ENCODE measurements around the gene INTS2.

DNA sequence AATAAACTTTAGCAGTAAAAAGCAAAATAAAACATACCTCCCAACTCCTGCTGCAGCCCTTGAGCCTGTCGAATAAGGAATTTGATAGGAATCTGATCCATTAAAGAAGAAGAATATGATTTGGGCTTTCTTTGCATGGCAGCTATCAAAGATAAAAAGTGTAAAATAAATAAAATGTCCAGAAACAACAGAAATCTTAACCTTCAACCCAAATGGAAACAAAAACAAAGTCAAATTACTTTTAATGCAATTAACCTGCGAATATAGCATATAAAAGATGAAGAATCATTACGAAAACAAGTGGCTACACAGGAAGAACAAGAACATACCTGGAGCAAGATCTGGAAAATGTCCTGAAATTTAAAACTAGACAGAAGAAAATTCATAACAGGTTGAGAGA lies 42.9 kb downstream of the INTS2 start:
- TF ChIP-seq, protein P1, sequence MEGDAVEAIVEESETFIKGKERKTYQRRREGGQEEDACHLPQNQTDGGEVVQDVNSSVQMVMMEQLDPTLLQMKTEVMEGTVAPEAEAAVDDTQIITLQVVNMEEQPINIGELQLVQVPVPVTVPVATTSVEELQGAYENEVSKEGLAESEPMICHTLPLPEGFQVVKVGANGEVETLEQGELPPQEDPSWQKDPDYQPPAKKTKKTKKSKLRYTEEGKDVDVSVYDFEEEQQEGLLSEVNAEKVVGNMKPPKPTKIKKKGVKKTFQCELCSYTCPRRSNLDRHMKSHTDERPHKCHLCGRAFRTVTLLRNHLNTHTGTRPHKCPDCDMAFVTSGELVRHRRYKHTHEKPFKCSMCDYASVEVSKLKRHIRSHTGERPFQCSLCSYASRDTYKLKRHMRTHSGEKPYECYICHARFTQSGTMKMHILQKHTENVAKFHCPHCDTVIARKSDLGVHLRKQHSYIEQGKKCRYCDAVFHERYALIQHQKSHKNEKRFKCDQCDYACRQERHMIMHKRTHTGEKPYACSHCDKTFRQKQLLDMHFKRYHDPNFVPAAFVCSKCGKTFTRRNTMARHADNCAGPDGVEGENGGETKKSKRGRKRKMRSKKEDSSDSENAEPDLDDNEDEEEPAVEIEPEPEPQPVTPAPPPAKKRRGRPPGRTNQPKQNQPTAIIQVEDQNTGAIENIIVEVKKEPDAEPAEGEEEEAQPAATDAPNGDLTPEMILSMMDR (IDR thresholded peaks at IDR 0.05), result no peak
- no peak for TF ChIP-seq POLR2A (IDR thresholded peaks at IDR 0.05)

All from breast epithelium (tissue), 3 donors.